HCT116 (cell line): ENCODE measurements around the gene MAST4.

Experiments
- CEBPB ChIP-seq: IDR thresholded peaks from 2 replicates; pipeline ENCODE4 v1.6.1; 2012; ENCODE audit warnings: low read depth
- CTCF ChIP-seq, 3 experiments: fragments of 200-600 bp in 1 of 3; sonication (generic) in 1 of 3; IDR thresholded peaks in 2 of 3; conservative IDR thresholded peaks in 1 of 3; 2 replicates each; pipeline ENCODE4 v1.5.1; 2012 to 2017; ENCODE audit warnings: low read depth in 2 of 3, low read length in 2 of 3, antibody characterized with exemption in 1 of 3, borderline replicate concordance in 1 of 3, control low read depth in 1 of 3, mild to moderate bottlenecking in 1 of 3, mixed read lengths in 1 of 3, mixed run types in 1 of 3, moderate library complexity in 1 of 3; ENCODE audit not compliant: insufficient read depth in 1 of 3
- EZH2phosphoT487 ChIP-seq: fragments of 200-600 bp; IDR thresholded peaks from 2 replicates; pipeline ENCODE4 v1.6.1; 2018; ENCODE audit warnings: antibody characterized with exemption, borderline replicate concordance
- POLR2A ChIP-seq: IDR thresholded peaks from 2 replicates; pipeline ENCODE4 v1.7.0; 2011; ENCODE audit warnings: borderline replicate concordance; ENCODE audit not compliant: insufficient read depth, insufficient read length; ENCODE audit errors: extremely low read depth
- POLR2AphosphoS5 ChIP-seq: IDR thresholded peaks from 2 replicates; pipeline ENCODE4 v1.6.1; 2011; ENCODE audit warnings: mild to moderate bottlenecking, low read depth, low read length, moderate library complexity
- RAD21 ChIP-seq: IDR thresholded peaks from 2 replicates; pipeline ENCODE4 v1.6.1; 2012; ENCODE audit warnings: low read depth, mild to moderate bottlenecking
- SIN3A ChIP-seq: IDR thresholded peaks from 2 replicates; pipeline ENCODE4 v1.6.1; 2012; ENCODE audit warnings: low read depth
- SRF ChIP-seq: IDR thresholded peaks from 2 replicates; pipeline ENCODE4 v1.6.1; 2012; ENCODE audit warnings: low read depth

- TF ChIP-seq POLR2AphosphoS5 (no peak), CEBPB (no peak), CTCF (IDR thresholded peaks at IDR 0.05 in 2 of 3, conservative IDR thresholded peaks at IDR 0.05 in 1 of 3; ENCODE audit: borderline replicate concordance in 1 of 3, insufficient read depth in 1 of 3, low read depth in 2 of 3, low read length in 2 of 3) (no peak), RAD21 (no peak), SIN3A (no peak), POLR2A (no peak), EZH2phosphoT487 (no peak), SRF (no peak)
Observed at GRCh38 chr5:66906021-66906420, 309.8 kb downstream of the MAST4 start.
